ENCODE results near the gene FUT8.

DNA sequence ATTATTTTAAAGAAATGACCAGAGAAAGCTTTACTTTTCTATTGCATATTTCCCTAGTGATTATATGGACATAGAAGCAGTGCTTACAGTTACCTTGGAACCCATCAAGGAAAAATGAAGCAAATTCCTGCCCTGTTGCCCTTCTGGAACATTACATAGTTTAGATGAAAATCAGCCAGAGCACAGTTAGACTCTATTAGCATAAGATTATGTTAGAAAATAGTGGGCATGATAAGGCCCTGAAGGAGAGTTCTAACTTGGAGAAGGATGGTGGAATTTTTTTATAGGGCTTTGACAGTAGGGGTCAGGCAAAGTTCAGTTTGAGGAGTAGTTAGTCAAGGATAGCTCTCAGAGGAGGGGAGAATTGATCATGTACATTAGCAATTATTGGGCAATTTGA lies 74.3 kb downstream of the FUT8 start:
- TF ChIP-seq, protein P1, sequence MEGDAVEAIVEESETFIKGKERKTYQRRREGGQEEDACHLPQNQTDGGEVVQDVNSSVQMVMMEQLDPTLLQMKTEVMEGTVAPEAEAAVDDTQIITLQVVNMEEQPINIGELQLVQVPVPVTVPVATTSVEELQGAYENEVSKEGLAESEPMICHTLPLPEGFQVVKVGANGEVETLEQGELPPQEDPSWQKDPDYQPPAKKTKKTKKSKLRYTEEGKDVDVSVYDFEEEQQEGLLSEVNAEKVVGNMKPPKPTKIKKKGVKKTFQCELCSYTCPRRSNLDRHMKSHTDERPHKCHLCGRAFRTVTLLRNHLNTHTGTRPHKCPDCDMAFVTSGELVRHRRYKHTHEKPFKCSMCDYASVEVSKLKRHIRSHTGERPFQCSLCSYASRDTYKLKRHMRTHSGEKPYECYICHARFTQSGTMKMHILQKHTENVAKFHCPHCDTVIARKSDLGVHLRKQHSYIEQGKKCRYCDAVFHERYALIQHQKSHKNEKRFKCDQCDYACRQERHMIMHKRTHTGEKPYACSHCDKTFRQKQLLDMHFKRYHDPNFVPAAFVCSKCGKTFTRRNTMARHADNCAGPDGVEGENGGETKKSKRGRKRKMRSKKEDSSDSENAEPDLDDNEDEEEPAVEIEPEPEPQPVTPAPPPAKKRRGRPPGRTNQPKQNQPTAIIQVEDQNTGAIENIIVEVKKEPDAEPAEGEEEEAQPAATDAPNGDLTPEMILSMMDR (IDR thresholded peaks at IDR 0.05; ENCODE audit: poor library complexity): no peak
- TF ChIP-seq EZH2 (IDR thresholded peaks at IDR 0.05; ENCODE audit: borderline replicate concordance): no peak

All from hepatocyte (in vitro differentiated cells).